HL-60 (cell line): ENCODE data around the gene SLC6A11.

Experiments
- DNase-seq, 2 experiments: peaks; one replicate each; pipeline ENCODE4 v3.0.0-alpha.2; 2010 to 2020; ENCODE audit warnings: low read depth in 1 of 2, low spot score in 1 of 2
- H3K27ac ChIP-seq: fragments of 250-450 bp; sonication (Bioruptor Pico); replicated peaks from 2 replicates; pipeline ENCODE4 v1.5.1; 2020; ENCODE audit warnings: mild to moderate bottlenecking, moderate library complexity
- H3K27me3 ChIP-seq: fragments of 250-450 bp; sonication (Bioruptor Pico); 2 replicates; pipeline ENCODE4 v1.5.1; 2021; ENCODE audit warnings: mild to moderate bottlenecking, moderate library complexity; ENCODE audit not compliant: insufficient read depth, poor library complexity, severe bottlenecking
- H3K4me3 ChIP-seq: replicated peaks from 2 replicates; pipeline ENCODE4 v1.5.1; 2011; ENCODE audit warnings: mild to moderate bottlenecking, control low read depth, low read length; ENCODE audit not compliant: insufficient read depth
- CTCF ChIP-seq: IDR thresholded peaks from one replicate; pipeline ENCODE4 v1.5.1; 2011; ENCODE audit warnings: low read length, control low read depth, inconsistent platforms; ENCODE audit not compliant: insufficient read depth
- GABPA ChIP-seq: IDR thresholded peaks from 2 replicates; pipeline ENCODE4 v1.6.1; 2012; ENCODE audit warnings: low read depth
- POLR2AphosphoS5 ChIP-seq: IDR thresholded peaks from 2 replicates; pipeline ENCODE4 v1.6.1; 2012; ENCODE audit warnings: low read depth
- REST ChIP-seq: IDR thresholded peaks from 2 replicates; pipeline ENCODE4 v1.6.1; 2012; ENCODE audit warnings: low read depth; ENCODE audit not compliant: insufficient replicate concordance
- SPI1 ChIP-seq: IDR thresholded peaks from 2 replicates; pipeline ENCODE4 v1.6.1; 2012; ENCODE audit warnings: low read depth, mild to moderate bottlenecking, borderline replicate concordance

The SLC6A11 gene

GRCh38 chr3:10911350-10912002 is 95.4 kb downstream of the SLC6A11 start:
- no peak for TF ChIP-seq POLR2AphosphoS5
- TF ChIP-seq GABPA: no peak
- no peak for TF ChIP-seq CTCF
- TF ChIP-seq SPI1: no peak
- TF ChIP-seq REST: no peak
- DNase-seq: no peak

GRCh38 chr3:10912786-10913185 is 96.8 kb downstream of the SLC6A11 start:
- Histone ChIP-seq H3K4me3 (no peak overlapping the region), H3K27me3 (no peaks in the 10 kb centered on the region), H3K27ac (no peak overlapping the region)
- no peak for DNase-seq
- TF ChIP-seq SPI1: no peak
- no peak for TF ChIP-seq POLR2AphosphoS5
- TF ChIP-seq GABPA: no peak

More at GRCh38 chr3:10911350-10912002, 95.4 kb downstream of the SLC6A11 start:
- Histone ChIP-seq H3K4me3 (no peak overlapping the region), H3K27me3 (no peaks in the 10 kb centered on the region), H3K27ac (no peak overlapping the region)

- H3K27me3 ChIP-seq: no peaks in the 10 kb centered on the region
Measured at GRCh38 chr3:10915376-10915775, 99.3 kb downstream of the SLC6A11 start.

More at GRCh38 chr3:10915376-10915775, 99.3 kb downstream of the SLC6A11 start:
- TF ChIP-seq GABPA (no peak), SPI1 (no peak), CTCF (no peak), POLR2AphosphoS5 (no peak), REST (no peak)
- Histone ChIP-seq H3K27ac (no peak overlapping the region), H3K4me3 (no peak overlapping the region)
- DNase-seq: no peak
